Colonic mucosa (tissue), 4 donors: ENCODE results near the gene PAK5. TPM values are rescaled to one million over a fixed set of nuclear protein-coding genes. Genes with fewer than 3 reads are reported as not detected.

Experiments
- DNase-seq: peaks from one replicate; pipeline ENCODE4 v3.0.0-alpha.2; 2020
- H3K27ac ChIP-seq: fragments of 200-600 bp; one replicate; pipeline ENCODE4 v1.8.0; 2021
- H3K27me3 ChIP-seq: fragments of 200-600 bp; one replicate; pipeline ENCODE4 v1.8.0; 2021
- H3K36me3 ChIP-seq: fragments of 200-600 bp; one replicate; pipeline ENCODE4 v1.8.0; 2021
- H3K4me1 ChIP-seq: fragments of 200-600 bp; one replicate; pipeline ENCODE4 v1.8.0; 2021; ENCODE audit warnings: mild to moderate bottlenecking
- H3K4me3 ChIP-seq: fragments of 200-600 bp; one replicate; pipeline ENCODE4 v1.8.0; 2021
- H3K9ac ChIP-seq, 2 donors: one replicate each; pipeline ENCODE4 v1.7.0; 2013; ENCODE audit warnings: control low read depth in 2 of 2, low read depth in 2 of 2, low read length in 2 of 2
- H3K9me3 ChIP-seq: fragments of 200-600 bp; one replicate; pipeline ENCODE4 v1.8.0; 2021
- intact Hi-C: fragments of 100-400 bp; cut with DNase I; formaldehyde crosslinking; loops from one replicate; pipeline ENCODE4 v1.14.1; 2022
- total RNA-seq, 2 donors: library from RNA; stranded (reverse); fragmentation: NEBNext Ultra II Directional in 1 of 2; extraction: Animal tissue kit (Norgen Biotek cat#: 25700) in 1 of 2; gene quantifications; one replicate each; pipeline ENCODE4 v1.2.1, GENCODE V29; 2021
- TF ChIP-seq, protein P1 (sequence below): fragments of 200-600 bp; IDR thresholded peaks from one replicate; pipeline ENCODE4 v1.8.0; 2022; ENCODE audit warnings: antibody characterized with exemption, mild to moderate bottlenecking
- donor health status: healthy.
- donor health status: DM: no; HTN: no; CAD: no.
- donor health status: DM: no; HTN: no; CAD: no.

PAK5 gene
- total RNA-seq, 2 donors from 2014 or later = 0.07 TPM; not detected in 1

DNA sequence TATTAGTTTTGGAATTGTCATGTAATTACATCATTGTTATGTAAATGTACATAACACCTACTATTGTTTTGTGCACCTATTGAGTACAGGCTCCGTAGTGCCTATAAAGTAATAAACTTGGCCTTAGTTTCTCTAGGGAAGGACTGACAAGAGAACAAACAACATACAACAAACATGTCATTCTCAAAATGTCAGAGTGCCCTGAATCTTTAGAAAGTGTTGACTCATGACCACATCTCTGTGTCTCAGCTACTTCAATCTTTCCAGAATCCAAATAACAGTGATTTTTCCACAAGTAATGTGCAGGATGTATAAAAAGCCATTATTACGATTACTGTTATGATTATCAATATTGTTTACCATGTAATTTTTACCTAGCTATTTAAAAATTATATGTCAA is 307.3 kb downstream of the PAK5 start:
- no peaks in the 10 kb centered on the region for H3K4me1 ChIP-seq
- no peaks in the 10 kb centered on the region for H3K36me3 ChIP-seq
- DNase-seq = no peak
- H3K27ac ChIP-seq = no peak overlapping the region
- intact Hi-C loops = no loop called here
- no peaks in the 10 kb centered on the region for H3K27me3 ChIP-seq
- H3K9ac ChIP-seq = no peak overlapping the region
- no peaks in the 10 kb centered on the region for H3K9me3 ChIP-seq
- TF ChIP-seq, protein P1, sequence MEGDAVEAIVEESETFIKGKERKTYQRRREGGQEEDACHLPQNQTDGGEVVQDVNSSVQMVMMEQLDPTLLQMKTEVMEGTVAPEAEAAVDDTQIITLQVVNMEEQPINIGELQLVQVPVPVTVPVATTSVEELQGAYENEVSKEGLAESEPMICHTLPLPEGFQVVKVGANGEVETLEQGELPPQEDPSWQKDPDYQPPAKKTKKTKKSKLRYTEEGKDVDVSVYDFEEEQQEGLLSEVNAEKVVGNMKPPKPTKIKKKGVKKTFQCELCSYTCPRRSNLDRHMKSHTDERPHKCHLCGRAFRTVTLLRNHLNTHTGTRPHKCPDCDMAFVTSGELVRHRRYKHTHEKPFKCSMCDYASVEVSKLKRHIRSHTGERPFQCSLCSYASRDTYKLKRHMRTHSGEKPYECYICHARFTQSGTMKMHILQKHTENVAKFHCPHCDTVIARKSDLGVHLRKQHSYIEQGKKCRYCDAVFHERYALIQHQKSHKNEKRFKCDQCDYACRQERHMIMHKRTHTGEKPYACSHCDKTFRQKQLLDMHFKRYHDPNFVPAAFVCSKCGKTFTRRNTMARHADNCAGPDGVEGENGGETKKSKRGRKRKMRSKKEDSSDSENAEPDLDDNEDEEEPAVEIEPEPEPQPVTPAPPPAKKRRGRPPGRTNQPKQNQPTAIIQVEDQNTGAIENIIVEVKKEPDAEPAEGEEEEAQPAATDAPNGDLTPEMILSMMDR = no peak
- no peak overlapping the region for H3K4me3 ChIP-seq

DNA sequence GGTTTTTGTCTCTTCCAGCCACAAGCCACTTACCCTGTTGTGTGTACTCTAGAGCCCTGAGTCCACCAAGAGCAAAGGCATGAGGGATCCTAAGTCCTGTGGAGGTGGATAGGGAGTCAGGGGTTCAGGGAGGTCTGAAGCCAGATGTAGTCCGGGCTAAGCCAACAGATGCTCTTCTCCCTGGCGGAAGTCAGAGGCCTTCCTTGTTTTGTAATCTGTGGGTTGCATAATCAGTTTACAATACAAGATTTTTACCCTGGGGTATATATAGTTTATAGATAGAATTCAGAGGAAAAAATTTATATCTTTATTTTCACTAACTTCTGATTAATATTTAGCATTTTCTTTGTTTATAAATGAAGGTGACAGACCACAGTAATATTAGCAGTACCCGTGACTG is 315.2 kb downstream of the PAK5 start:
- no peak overlapping the region for H3K27ac ChIP-seq
- no peaks in the 10 kb centered on the region for H3K9me3 ChIP-seq
- DNase-seq = no peak
- no peaks in the 10 kb centered on the region for H3K36me3 ChIP-seq
- TF ChIP-seq, protein P1 = no peak
- H3K9ac ChIP-seq = no peak overlapping the region
- intact Hi-C loops = no loop called here
- H3K4me3 ChIP-seq = no peak overlapping the region
- no peaks in the 10 kb centered on the region for H3K4me1 ChIP-seq
- H3K27me3 ChIP-seq = no peaks in the 10 kb centered on the region

DNA sequence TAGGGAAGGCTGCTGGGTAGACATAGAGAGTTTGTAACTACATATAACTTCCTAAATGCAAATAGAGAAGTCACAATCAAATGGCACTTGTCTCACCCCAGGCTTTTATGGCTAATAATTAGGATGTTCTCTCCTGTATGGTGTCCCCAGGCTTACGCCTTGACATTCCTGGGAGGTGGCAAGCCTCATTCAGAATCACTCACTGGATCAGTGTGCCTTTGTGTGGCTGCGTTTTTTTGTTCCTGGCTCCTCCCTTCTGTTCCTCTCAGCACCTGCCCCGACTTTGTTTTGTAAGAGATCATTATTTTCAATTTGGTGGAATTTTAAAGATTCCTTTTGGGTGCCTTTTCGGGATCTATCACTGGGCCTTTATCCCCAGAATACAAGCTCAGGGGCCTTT is 318.8 kb downstream of the PAK5 start:
- no peaks in the 10 kb centered on the region for H3K9me3 ChIP-seq
- TF ChIP-seq, protein P1 = no peak
- H3K4me1 ChIP-seq = no peaks in the 10 kb centered on the region
- no peaks in the 10 kb centered on the region for H3K36me3 ChIP-seq
- H3K27me3 ChIP-seq = peaks cover 24% of the 10 kb centered on the region
- no peak for DNase-seq
- intact Hi-C loops = no loop called here
- no peak overlapping the region for H3K27ac ChIP-seq
- no peak overlapping the region for H3K9ac ChIP-seq
- H3K4me3 ChIP-seq = no peak overlapping the region

DNA sequence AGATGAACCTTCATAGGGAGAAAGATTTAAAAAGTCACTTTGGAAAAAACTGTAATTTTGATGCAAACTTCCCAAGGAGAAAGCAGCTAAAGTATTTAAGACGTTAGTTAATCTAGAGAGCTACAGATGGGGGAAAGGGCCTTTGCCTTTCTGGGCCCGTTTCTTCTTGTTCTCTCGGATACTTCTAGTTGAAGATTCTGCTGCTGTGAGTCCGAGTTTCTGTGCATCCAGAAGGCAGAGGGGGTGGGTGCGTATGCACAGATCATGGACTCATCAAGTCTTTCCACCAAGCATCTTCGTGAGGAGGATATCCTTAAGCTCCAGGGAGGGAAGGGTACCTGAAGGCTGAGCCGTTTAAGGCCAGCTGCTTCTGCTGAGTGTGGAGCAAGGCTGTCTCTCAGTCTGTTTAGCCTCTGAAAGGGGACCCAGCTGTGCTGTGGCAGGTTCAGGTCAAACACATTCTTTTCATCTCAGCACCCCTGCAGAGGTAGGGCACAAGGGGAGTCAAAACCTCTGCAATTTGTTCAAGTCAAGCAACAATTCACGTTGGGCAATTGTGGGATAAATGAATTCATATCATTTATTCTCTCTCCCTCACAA is 320.2 kb downstream of the PAK5 start:
- H3K4me1 ChIP-seq = no peaks in the 10 kb centered on the region
- no peak overlapping the region for H3K4me3 ChIP-seq
- TF ChIP-seq, protein P1 = no peak
- H3K9me3 ChIP-seq = no peaks in the 10 kb centered on the region
- no peak overlapping the region for H3K9ac ChIP-seq
- H3K27ac ChIP-seq = no peak overlapping the region
- intact Hi-C loops = no loop called here
- DNase-seq = no peak
- peaks cover 39% of the 10 kb centered on the region for H3K27me3 ChIP-seq
- no peaks in the 10 kb centered on the region for H3K36me3 ChIP-seq

DNA sequence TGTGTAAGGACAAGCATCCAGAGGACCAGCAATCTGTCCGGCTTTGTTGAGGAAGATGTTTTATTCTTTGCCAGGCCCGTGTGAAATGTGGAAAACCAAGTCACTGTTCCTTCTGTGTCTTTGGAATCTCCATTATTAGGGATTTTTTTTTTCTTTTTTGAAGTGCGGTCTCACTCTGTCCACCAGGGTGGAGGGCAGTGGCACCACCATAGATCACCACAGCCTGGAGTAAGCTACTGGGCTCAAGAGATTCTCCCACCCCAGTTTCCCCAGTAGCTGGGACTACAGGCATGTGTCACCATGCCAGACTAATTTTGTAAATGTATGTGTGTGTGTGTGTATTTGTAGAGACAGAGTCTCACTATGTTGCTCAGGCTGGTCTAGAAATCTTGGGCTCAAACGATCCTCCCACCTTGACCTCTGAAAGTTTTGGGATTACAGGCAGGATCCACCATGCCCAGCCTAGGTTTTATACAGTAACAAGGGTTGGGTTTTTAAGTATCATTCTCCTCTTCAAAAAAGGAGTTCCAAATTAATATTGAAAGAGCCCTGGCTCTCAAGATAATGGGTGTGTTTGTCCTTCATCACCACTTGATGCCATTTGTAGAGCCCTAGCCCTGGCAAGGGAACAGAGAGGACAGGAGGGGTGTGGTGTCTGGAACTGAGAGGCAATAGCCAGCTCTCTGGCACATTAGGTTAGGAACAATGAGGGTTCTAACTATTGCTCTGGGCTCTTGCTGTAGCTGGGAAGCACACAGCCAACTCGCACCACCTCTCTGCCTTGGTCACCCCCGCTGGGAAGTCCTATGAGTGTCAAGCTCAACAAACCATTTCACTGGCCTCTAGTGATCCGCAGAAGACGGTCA is 321.3 kb downstream of the PAK5 start:
- intact Hi-C loops = no loop called here
- no peak for DNase-seq
- TF ChIP-seq, protein P1 = no peak
- no peaks in the 10 kb centered on the region for H3K4me1 ChIP-seq
- no peak overlapping the region for H3K27ac ChIP-seq
- H3K36me3 ChIP-seq = no peaks in the 10 kb centered on the region
- H3K4me3 ChIP-seq = no peak overlapping the region
- H3K27me3 ChIP-seq = peaks cover 44% of the 10 kb centered on the region
- no peak overlapping the region for H3K9ac ChIP-seq
- H3K9me3 ChIP-seq = no peaks in the 10 kb centered on the region
